ENCODE measurements around the gene CALN1.

CALN1 gene

DNA sequence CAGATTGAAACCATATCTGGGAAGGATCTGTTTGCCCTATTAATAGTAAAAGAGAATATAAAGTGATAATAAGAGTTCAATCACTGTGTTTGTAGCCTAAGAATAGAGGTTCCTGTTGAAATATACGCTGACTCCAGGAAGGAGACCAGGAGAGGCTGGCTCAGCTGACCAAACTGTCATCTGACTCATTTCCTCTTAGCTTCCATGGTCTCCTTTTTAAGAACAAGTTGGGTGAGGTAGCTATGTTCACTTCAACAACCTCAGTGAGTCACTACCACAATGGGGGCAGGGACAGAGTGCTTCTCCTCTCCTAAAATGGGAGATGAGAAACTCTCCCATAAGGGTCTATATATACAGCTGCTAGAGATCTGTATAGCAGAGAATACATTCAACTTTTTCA, 543.3 kb downstream of the CALN1 start:
- TF ChIP-seq ZNF623 (tag by site-specific recombination; IDR thresholded peaks at IDR 0.05), result no peak
- TF ChIP-seq ZNF701 (tag by site-specific recombination; IDR thresholded peaks at IDR 0.05), result no peak
- TF ChIP-seq ZEB2 (tag by site-specific recombination; IDR thresholded peaks at IDR 0.05), result no peak
- no peak for TF ChIP-seq ZNF558 (tag by site-specific recombination; IDR thresholded peaks at IDR 0.05)
- TF ChIP-seq ZNF530 (tag by site-specific recombination; IDR thresholded peaks at IDR 0.05; ENCODE audit: low read depth), result no peak
- no peak for TF ChIP-seq ZNF426 (tag by site-specific recombination; IDR thresholded peaks at IDR 0.05)
- TF ChIP-seq ZNF555 (tag by site-specific recombination; conservative IDR thresholded peaks at IDR 0.05), result no peak
- no peak for TF ChIP-seq ZNF777 (tag by site-specific recombination; IDR thresholded peaks at IDR 0.05; ENCODE audit: borderline replicate concordance)
- TF ChIP-seq, protein P1, sequence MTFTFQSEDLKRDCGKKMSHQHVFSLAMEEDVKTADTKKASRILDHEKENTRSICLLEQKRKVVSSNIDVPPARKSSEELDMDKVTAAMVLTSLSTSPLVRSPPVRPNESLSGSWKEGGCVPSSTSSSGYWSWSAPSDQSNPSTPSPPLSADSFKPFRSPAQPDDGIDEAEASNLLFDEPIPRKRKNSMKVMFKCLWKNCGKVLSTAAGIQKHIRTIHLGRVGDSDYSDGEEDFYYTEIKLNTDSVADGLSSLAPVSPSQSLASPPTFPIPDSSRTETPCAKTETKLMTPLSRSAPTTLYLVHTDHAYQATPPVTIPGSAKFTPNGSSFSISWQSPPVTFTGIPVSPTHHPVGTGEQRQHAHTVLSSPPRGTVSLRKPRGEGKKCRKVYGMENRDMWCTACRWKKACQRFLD (tag by site-specific recombination; IDR thresholded peaks at IDR 0.05), result no peak
- TF ChIP-seq, protein P2, sequence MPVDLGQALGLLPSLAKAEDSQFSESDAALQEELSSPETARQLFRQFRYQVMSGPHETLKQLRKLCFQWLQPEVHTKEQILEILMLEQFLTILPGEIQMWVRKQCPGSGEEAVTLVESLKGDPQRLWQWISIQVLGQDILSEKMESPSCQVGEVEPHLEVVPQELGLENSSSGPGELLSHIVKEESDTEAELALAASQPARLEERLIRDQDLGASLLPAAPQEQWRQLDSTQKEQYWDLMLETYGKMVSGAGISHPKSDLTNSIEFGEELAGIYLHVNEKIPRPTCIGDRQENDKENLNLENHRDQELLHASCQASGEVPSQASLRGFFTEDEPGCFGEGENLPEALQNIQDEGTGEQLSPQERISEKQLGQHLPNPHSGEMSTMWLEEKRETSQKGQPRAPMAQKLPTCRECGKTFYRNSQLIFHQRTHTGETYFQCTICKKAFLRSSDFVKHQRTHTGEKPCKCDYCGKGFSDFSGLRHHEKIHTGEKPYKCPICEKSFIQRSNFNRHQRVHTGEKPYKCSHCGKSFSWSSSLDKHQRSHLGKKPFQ (tag by site-specific recombination; IDR thresholded peaks at IDR 0.05), result no peak
- TF ChIP-seq ZNF585B (tag by site-specific recombination; IDR thresholded peaks at IDR 0.05), result no peak
- no peak for TF ChIP-seq SCRT2 (tag by site-specific recombination; IDR thresholded peaks at IDR 0.05)
- TF ChIP-seq, protein P3, sequence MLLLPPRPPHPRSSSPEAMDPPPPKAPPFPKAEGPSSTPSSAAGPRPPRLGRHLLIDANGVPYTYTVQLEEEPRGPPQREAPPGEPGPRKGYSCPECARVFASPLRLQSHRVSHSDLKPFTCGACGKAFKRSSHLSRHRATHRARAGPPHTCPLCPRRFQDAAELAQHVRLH (tag by site-specific recombination; IDR thresholded peaks at IDR 0.05), result no peak
- TF ChIP-seq ZNF561 (tag by site-specific recombination; IDR thresholded peaks at IDR 0.05; ENCODE audit: borderline replicate concordance), result no peak
- no peak for TF ChIP-seq ZNF501 (tag by site-specific recombination; IDR thresholded peaks at IDR 0.05)
- TF ChIP-seq ZNF335 (tag by site-specific recombination; conservative IDR thresholded peaks at IDR 0.05), result no peak
- TF ChIP-seq ZNF133 (tag by site-specific recombination; IDR thresholded peaks at IDR 0.05), result no peak
- no peak for TF ChIP-seq YY2 (tag by site-specific recombination; IDR thresholded peaks at IDR 0.05)
- no peak for TF ChIP-seq ZNF19 (tag by site-specific recombination; IDR thresholded peaks at IDR 0.05; ENCODE audit: low read depth)
- TF ChIP-seq OVOL3 (tag by site-specific recombination; IDR thresholded peaks at IDR 0.05), result no peak
- Histone ChIP-seq H3K4me1 (ENCODE audit: control insufficient read depth, insufficient read depth, low read length) (no peaks in the 10 kb centered on the region), H3K36me3 (ENCODE audit: control insufficient read depth in 2 of 2, insufficient read depth in 1 of 2, low read length in 2 of 2) (no peaks in the 10 kb centered on the region), H3K4me3 (ENCODE audit: low read depth, low read length) (no peak overlapping the region), H3K9me3 (ENCODE audit: control insufficient read depth, insufficient read depth, low read depth, low read length) (no peaks in the 10 kb centered on the region), H3K27ac (ENCODE audit: extremely low read depth, low read depth, low read length) (no peak overlapping the region)
- ChIA-PET POLR2A (no interaction called here), CTCF (no interaction called here)

DNA sequence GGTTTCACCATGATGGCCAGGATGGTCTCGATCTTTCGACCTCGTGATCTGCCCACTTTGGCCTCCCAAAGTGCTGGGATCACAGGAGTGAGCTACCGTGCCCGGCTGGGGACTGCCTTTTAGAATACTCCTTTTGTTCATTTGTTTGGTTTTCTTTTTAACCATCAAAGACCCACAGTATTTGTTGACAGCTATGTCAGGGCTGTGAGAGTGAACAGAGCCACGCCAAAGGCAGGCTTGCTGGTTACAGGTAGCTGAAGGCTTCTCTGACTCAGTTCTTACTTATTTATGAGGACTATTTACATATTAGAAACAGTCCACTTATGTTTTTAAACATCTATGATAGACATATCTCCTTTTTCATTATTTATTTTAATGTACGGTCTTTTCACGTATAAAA, 544.5 kb downstream of the CALN1 start:
- H3K4me1 ChIP-seq (ENCODE audit: control insufficient read depth, insufficient read depth, low read length), result no peaks in the 10 kb centered on the region
- POLR2A ChIA-PET, result no interaction called here

More for the DNA sequence above, 544.5 kb downstream of the CALN1 start:
- CTCF ChIA-PET, result no interaction called here
- TF ChIP-seq, protein P4, sequence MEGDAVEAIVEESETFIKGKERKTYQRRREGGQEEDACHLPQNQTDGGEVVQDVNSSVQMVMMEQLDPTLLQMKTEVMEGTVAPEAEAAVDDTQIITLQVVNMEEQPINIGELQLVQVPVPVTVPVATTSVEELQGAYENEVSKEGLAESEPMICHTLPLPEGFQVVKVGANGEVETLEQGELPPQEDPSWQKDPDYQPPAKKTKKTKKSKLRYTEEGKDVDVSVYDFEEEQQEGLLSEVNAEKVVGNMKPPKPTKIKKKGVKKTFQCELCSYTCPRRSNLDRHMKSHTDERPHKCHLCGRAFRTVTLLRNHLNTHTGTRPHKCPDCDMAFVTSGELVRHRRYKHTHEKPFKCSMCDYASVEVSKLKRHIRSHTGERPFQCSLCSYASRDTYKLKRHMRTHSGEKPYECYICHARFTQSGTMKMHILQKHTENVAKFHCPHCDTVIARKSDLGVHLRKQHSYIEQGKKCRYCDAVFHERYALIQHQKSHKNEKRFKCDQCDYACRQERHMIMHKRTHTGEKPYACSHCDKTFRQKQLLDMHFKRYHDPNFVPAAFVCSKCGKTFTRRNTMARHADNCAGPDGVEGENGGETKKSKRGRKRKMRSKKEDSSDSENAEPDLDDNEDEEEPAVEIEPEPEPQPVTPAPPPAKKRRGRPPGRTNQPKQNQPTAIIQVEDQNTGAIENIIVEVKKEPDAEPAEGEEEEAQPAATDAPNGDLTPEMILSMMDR (tag by site-specific recombination; IDR thresholded peaks at IDR 0.05), result no peak
- TF ChIP-seq ZNF768 (tag by site-specific recombination; IDR thresholded peaks at IDR 0.05) (no peak), ZNF221 (tag by site-specific recombination; IDR thresholded peaks at IDR 0.05; ENCODE audit: borderline replicate concordance) (no peak), OVOL3 (tag by site-specific recombination; IDR thresholded peaks at IDR 0.05) (no peak), ZNF423 (tag by site-specific recombination; IDR thresholded peaks at IDR 0.05) (no peak), ZNF624 (tag by site-specific recombination; IDR thresholded peaks at IDR 0.05) (no peak), ZNF48 (tag by site-specific recombination; IDR thresholded peaks at IDR 0.05) (no peak), ZSCAN16 (tag by site-specific recombination; IDR thresholded peaks at IDR 0.05) (no peak)
- Histone ChIP-seq H3K9me3 (ENCODE audit: control insufficient read depth, insufficient read depth, low read depth, low read length) (no peaks in the 10 kb centered on the region), H3K4me3 (ENCODE audit: low read depth, low read length) (no peak overlapping the region), H3K36me3 (ENCODE audit: control insufficient read depth in 2 of 2, insufficient read depth in 1 of 2, low read length in 2 of 2) (no peaks in the 10 kb centered on the region), H3K27ac (ENCODE audit: extremely low read depth, low read depth, low read length) (no peak overlapping the region)
